GM18909 (cell line): ENCODE data around the gene BTN1A1.
A peak's percentile ranks its signal among the peaks of the same experiment; 100 is the strongest.
"Not testable (repeated sequence)": the region's sequence is repeated elsewhere in the genome, so short reads cannot be mapped to it uniquely, and the experiment has no call there.

ENCODE experiments used
- ATAC-seq: cut with Tn5 transposase; IDR thresholded peaks from one replicate; pipeline ENCODE4 v1.9.1; 2021; ENCODE audit warnings: mild to moderate bottlenecking; ENCODE audit not compliant: unreplicated experiment, poor library complexity

BTN1A1 gene

GRCh38 chr6:26502626-26503025 lies 2.5 kb downstream of the BTN1A1 start:
- no peak for ATAC-seq

- no peak for ATAC-seq
Measured at GRCh38 chr6:26507658-26508057, 7.6 kb downstream of the BTN1A1 start.

- not testable (repeated sequence) for ATAC-seq
Measured at GRCh38 chr6:26511033-26511432, 10.9 kb downstream of the BTN1A1 start.

DNA sequence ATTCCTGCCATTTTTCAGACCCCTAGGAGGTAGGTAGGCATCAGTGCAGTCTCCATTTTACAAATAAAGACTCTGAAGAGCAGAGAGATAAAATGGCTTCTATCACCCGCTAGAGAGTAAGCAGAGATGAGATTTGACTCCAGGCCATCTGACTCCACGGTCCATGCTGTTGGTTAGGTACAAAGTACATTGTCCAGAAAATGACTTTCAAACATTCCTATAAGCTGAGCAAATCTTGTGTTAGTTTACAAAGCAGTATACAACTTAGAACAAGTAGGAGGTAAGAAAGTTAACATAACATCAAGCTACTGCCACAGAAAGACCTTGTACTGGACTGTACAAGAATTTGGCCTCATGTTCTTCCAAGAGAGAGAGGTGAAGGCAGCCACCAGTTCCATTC lies 14.9 kb downstream of the BTN1A1 start:
- no peak for ATAC-seq

DNA sequence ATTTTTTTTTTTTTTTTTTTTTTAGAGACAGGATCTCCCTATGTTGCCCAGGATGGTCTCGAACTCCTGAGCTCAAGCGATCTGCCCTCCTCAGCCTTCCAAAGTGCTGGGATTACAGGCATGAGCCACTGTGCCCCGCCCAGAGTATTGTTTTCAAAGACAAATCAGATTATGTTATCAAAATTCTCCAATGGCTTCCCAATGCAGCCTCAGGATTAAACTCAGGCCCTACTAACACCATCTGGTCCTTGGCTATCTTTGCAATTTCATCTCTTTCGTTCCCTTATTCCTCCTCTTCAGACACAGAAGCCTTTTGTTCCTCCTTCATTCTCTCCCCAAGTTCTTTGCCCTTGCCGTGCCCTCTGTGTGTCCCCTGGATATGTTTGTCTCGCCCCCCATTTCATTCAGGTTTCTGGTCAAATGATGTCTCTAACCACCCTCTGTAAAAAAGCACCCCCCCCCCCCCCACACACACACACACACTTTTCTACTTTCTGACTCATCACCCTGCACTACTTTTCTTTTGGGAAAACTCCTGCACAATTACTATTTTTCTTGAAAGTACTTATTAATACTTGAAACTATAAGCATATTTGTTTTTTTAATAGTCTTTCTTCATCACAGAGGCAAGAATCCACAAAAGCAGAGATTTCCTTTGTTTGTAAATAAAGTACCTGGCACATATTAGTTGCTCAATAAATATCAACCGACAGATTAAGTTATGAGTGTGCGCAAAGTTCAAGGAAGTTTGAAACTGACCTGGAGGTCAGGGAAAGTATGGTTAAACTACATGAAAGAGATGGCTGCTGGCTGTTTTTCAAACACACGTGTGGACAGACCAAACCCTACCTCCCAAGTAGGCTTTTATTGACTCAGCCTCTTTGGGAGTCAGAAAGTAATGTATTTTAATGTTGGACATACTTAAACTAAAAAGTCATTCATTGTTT lies 16.7 kb downstream of the BTN1A1 start:
- no peak for ATAC-seq

DNA sequence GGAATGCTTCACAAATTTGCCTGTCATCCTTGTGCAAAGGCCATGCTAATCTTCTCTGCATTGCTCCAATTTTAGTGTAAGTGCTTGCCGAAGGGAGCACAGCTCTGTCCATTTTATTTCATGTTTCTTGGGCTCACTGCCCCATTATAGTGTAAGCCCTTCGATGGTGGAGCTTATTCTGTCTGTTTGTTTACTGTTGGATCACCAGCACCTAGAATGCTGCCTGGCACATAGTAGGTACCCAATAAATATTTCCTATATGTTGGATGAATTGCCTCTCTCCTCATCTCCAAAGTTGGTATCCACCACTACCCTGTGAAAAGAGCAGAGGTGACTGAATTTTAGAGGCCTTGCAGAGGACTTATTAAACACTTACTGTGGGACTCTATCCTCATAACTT lies 19.3 kb downstream of the BTN1A1 start:
- ATAC-seq: no peak

GRCh38 chr6:26520237-26520849 lies 20.2 kb downstream of the BTN1A1 start:
- peak; percentile 34 for ATAC-seq

DNA sequence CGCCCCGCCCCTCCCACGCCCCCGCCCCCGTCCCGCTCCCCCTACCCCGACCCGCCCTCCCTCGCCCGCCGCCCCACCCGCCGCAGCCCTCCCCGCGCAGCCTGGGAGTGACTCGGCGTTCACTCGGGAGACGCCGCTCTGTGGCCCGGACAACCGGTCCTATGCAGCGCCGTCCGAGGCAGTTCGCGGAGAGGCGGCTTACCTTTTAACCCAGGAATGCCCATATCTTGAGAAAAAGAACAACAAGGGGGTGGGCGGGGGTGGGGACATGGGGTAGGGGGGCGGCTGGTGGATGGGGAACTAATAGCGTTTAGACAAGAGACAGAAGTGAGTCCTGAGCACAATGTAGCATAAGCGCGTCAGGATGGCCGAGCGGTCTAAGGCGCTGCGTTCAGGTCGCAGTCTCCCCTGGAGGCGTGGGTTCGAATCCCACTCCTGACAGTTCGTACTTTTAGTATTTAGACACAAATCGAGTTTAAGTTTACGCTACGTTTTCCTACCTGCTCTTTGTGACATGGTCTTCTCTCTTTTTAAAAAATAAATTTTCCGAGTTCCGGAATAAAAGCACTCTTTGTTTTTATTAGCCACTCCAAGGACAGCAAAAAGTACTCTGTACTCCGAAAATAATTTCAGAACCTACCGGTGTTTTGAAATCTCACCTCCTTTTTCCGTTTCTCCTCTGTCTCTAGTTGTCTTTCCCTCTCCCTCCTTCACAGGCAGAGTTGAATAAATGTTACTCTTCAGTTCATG lies 20.9 kb downstream of the BTN1A1 start:
- peak; percentile 70 for ATAC-seq

GRCh38 chr6:26521600-26522391 lies 21.7 kb downstream of the BTN1A1 start:
- peak; percentile 77 for ATAC-seq

GRCh38 chr6:26522486-26523228 lies 22.6 kb downstream of the BTN1A1 start:
- ATAC-seq: not testable (repeated sequence)

DNA sequence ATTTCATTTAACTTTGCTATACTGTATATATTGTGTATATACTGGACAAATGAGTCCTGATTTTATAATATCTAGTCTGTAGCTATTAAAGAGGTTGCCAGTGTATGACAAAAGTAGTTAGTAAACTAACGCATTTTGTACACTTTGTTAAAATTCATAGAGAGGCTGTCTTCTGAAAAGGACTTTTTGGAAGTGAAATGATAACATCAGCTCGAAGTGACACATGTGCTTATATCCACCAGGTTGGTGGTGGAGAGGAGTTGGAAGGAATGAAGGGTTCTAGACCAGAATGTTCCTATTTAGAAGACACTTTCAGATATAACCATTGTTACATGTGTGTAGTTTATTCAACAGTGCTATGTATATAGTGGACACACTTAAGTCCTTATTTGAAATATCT lies 24.2 kb downstream of the BTN1A1 start:
- not testable (repeated sequence) for ATAC-seq

GRCh38 chr6:26524722-26525370 lies 24.7 kb downstream of the BTN1A1 start:
- no peak for ATAC-seq

GRCh38 chr6:26525838-26526237 lies 25.7 kb downstream of the BTN1A1 start:
- no peak for ATAC-seq

DNA sequence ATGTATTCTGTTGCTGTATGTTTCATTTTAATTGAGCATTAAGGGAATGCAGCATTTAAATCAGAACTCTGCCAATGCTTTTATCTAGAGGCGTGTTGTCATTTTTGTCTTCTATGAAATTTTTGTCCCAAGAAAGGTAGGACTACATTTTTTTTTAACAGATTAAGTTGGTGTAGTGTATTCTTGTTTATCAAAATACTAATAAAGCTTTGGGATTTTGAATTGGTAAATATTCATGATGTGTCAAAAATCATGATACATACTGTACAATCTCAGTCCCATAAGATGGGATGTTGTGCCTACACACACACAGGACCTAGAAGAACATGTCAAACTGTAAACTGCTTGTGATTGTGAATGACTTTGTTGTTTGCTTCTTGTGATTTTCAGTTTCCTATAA lies 26.8 kb downstream of the BTN1A1 start:
- ATAC-seq: no peak

GRCh38 chr6:26530203-26530602 lies 30.1 kb downstream of the BTN1A1 start:
- no peak for ATAC-seq

DNA sequence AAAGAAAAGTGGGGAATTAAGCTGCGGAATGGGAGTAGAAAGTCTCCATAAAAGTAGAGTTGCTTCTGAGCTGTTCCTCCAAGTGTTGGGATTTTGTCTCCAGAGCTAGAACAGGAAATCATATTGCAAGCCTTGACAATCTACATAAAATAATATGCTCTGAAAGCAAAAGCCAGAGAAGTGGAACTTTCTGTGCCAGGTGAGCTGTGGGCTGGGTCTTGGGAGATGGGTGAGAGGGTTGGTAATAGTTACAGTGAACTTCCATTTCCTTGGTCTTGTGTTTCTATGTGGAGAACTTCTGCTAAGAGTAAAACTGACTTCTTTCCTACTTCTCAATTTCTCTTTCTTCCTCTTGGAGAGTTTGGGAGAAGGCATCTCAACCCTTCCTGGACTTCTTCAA lies 31.8 kb downstream of the BTN1A1 start:
- ATAC-seq: no peak

GRCh38 chr6:26532699-26533531 lies 32.8 kb downstream of the BTN1A1 start:
- no peak for ATAC-seq

DNA sequence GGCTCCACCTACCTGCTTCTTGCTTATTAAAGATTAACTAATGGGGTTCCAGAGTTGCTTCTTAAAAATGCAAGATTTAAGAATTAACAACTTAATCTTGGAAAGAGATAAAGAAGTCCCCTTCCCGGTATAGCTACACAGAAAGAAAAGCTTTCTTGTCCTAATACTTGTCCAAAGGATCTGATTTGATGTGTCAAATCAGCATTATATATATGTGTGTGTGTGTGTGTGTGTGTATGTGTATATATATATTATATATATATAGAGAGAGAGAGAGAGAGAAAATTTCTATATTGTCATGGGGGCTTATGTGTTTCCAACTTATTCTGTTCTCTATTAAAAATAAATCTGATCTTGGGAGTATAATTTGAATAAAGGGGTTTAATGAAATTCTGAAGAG lies 33.4 kb downstream of the BTN1A1 start:
- no peak for ATAC-seq
